ENCODE measurements around the gene DIP2C.
"Not testable (repeated sequence)": the region's sequence is repeated elsewhere in the genome, so short reads cannot be mapped to it uniquely, and the experiment has no call there.

DIP2C gene

GRCh38 chr10:548238-548901 is 141.1 kb downstream of the DIP2C start:
- DNase-seq, result no peak

- DNase-seq, result no peak
These were observed 141.8 kb downstream of the DIP2C start for GRCh38 chr10:547591-548081.

- DNase-seq, result no peak
These were observed 142.4 kb downstream of the DIP2C start for GRCh38 chr10:546971-547590.

GRCh38 chr10:546451-546850 is 143.0 kb downstream of the DIP2C start:
- DNase-seq, result no peak

- DNase-seq, result no peak
These were observed 145.3 kb downstream of the DIP2C start for GRCh38 chr10:543862-544822.

- no peak for DNase-seq
These were observed 146.3 kb downstream of the DIP2C start for GRCh38 chr10:543131-543530.

- DNase-seq, result no peak
These were observed 147.6 kb downstream of the DIP2C start for GRCh38 chr10:541750-542371.

- no peak for DNase-seq
These were observed 148.4 kb downstream of the DIP2C start for GRCh38 chr10:541041-541440.

- DNase-seq, result no peak
These were observed 150.6 kb downstream of the DIP2C start for GRCh38 chr10:538895-539294.

- DNase-seq, result no peak
These were observed 152.5 kb downstream of the DIP2C start for GRCh38 chr10:536935-537334.

- no peak for DNase-seq
These were observed 153.0 kb downstream of the DIP2C start for GRCh38 chr10:536371-536925.

- no peak for DNase-seq
These were observed 153.5 kb downstream of the DIP2C start for GRCh38 chr10:535952-536351.

GRCh38 chr10:535051-535450 is 154.4 kb downstream of the DIP2C start:
- no peak for DNase-seq

- DNase-seq, result no peak
These were observed 155.4 kb downstream of the DIP2C start for GRCh38 chr10:534047-534566.

- DNase-seq, result no peak
These were observed 155.9 kb downstream of the DIP2C start for GRCh38 chr10:533611-534010.

- DNase-seq, result no peak
These were observed 156.3 kb downstream of the DIP2C start for GRCh38 chr10:533186-533585.

- DNase-seq, result not testable (repeated sequence)
These were observed 157.1 kb downstream of the DIP2C start for GRCh38 chr10:532331-532730.

- no peak for DNase-seq
These were observed 157.9 kb downstream of the DIP2C start for GRCh38 chr10:531541-531940.

GRCh38 chr10:530717-531116 is 158.8 kb downstream of the DIP2C start:
- DNase-seq, result no peak

- no peak for DNase-seq
These were observed 159.8 kb downstream of the DIP2C start for GRCh38 chr10:529468-530230.
